ENCODE data around the gene STX4.
A peak's percentile ranks its signal among the peaks of the same experiment; 100 is the strongest.

Gene STX4

DNA sequence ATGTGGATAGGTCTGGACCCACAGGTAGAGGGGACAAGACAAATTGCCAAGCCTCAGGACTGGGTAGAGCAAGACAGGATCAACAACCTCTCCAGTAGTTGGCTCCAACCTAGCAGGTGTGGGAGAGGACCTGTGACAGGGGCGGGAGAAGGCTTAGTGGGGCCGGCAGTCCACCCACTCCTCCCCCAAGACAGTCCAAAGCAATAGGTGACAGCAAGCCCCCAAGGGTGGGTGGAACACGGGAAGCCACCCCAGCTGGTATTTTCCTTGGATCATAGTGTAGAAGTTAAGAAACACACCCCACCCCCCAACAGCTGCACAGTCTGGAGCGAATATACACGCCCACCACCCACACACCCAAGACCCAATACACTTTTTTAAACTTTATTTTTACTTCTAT lies 4.1 kb upstream of the STX4 start:
- no peak for ATAC-seq
- no peaks in the 10 kb centered on the region for H3K27me3 Mint-ChIP-seq
- H3K4me1 Mint-ChIP-seq: peaks cover 22% of the 10 kb centered on the region
- H3K4me3 Mint-ChIP-seq: no peak overlapping the region
- no peak for DNase-seq
- no peaks in the 10 kb centered on the region for H3K9me3 Mint-ChIP-seq
- H3K27ac Mint-ChIP-seq: no peak overlapping the region

DNA sequence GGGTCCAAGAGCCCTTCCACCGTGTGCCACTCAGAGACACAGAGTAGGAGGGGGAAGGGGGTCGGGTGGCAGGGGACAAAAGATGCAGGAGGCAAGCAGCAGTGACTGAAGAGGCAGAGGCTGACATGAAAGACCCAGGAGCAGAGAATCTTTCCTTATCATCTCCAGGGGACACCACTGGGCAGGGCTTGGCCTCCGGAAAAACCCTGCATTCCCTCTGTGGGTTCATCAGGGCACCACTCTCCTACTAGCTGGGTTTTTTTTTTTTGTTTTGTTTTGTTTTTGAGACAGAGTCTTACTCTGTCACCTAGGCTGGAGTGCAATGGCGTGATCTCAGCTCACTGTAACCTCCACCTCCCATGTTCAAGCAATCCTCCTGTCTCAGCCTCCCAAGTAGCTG lies 2.1 kb upstream of the STX4 start:
- Mint-ChIP-seq H3K27ac (no peak overlapping the region), H3K4me3 (no peak overlapping the region), H3K27me3 (no peaks in the 10 kb centered on the region), H3K4me1 (peaks cover 28% of the 10 kb centered on the region), H3K9me3 (no peaks in the 10 kb centered on the region)
- DNase-seq: no peak
- ATAC-seq: no peak

DNA sequence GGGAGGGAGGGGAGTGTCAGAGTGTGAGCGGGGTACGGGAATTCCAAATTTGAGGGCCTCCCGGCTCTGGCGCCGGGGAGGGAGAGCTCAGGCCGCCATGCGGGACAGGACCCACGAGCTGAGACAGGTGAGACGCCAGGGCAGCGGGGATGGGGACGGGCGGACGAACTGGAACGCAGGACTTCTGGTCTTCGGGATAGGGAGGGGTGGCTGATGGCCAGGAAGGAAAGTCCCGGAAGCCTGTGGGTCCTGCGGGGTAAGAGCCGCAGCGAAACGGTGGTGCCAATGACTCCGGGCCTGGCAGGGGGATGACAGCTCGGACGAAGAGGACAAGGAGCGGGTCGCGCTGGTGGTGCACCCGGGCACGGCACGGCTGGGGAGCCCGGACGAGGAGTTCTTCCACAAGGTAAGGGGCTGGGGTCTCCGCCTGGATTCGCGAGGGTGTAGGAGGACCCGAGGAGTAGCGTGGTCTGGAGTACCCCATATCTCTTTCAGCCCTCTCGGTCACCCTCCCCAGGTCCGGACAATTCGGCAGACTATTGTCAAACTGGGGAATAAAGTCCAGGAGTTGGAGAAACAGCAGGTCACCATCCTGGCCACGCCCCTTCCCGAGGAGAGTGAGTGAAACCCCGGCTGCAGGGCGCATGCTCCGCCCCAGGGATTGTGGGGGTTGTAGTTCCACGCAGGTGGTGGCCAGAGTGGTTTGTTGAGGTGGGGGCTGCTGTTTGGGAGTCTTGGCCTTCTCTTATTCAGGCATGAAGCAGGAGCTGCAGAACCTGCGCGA lies 543 bp downstream of the STX4 start:
- DNase-seq (peak; percentile 81 to 85), ATAC-seq (peak; percentile 66)
- Mint-ChIP-seq H3K27me3 (no peaks in the 10 kb centered on the region), H3K27ac (peak overlapping the region; percentile 91 to 94), H3K4me1 (peaks cover 28% of the 10 kb centered on the region), H3K4me3 (peak overlapping the region; percentile 90 to 91), H3K9me3 (no peaks in the 10 kb centered on the region)

DNA sequence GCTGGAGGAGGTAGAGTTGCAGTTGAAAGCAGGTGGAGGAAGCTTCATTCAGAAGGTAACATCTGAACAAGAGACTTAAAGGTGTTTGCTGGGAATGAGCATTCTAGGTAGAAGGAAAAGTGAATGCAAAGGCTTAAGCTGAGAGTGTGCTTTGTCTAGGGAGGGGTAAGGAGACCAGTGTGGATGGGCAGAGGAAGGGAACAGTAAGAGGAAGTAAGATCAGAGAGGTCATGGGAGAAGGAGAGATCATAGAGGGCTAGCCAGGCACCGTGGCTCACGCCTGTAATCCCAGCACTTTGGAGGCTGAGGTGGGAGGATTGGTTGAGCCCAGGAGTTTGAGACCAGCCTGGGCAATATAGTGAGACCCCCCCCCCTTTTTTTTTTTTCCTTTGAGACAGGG lies 3.3 kb downstream of the STX4 start:
- Mint-ChIP-seq H3K4me1 (peaks cover 24% of the 10 kb centered on the region), H3K9me3 (no peaks in the 10 kb centered on the region), H3K4me3 (no peak overlapping the region), H3K27ac (peak overlapping the region; percentile 11 to 37), H3K27me3 (no peaks in the 10 kb centered on the region)
- ATAC-seq (no peak), DNase-seq (no peak)

DNA sequence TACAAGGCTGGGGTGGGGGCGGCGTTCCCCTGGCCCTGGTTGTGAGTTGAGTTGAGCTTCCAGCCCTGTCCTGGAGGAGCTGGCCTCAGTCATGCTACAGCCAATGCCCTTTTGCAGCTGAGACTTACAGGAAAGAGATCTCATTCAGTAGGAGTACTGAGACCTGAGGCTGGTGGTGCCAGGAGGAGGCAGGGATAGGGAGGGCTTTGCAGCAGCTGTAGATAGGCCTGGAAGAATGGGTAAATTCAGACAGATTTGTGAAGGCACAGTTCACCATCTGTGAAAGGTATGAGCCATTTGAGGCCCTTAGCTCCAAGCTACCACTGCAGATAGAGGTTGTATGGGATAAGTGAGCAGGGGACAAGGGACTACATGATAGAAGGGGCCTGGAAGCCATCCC lies 5.6 kb downstream of the STX4 start:
- H3K4me1 Mint-ChIP-seq: peaks cover 9% of the 10 kb centered on the region
- no peak for DNase-seq
- no peaks in the 10 kb centered on the region for H3K9me3 Mint-ChIP-seq
- peak overlapping the region in 1 of 2 donors; percentile 90 for H3K27ac Mint-ChIP-seq
- H3K27me3 Mint-ChIP-seq: no peaks in the 10 kb centered on the region
- no peak overlapping the region for H3K4me3 Mint-ChIP-seq
- no peak for ATAC-seq

DNA sequence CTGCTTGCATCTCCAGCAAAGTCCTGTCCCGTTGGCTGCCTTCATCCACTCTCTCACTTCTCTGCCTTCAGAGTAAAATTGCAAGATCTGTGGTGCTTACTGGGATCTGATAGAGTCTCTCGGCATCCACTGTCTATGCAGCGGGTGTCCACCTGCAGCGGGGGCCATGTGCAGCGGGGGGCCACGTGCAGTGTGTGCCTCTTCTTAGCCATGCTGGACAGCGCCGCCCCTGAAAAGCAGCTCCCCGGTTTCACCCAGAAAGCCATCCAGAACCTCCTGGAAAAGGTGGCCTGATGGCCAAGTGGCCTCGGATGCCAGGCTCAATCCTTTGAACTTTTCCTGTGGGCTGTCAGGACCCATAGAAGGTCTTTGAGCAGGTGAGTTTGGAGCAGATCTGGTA lies 9.5 kb downstream of the STX4 start:
- Mint-ChIP-seq H3K4me3 (no peak overlapping the region), H3K4me1 (no peaks in the 10 kb centered on the region), H3K9me3 (no peaks in the 10 kb centered on the region), H3K27ac (no peak overlapping the region), H3K27me3 (no peaks in the 10 kb centered on the region)
- no peak for DNase-seq
- no peak for ATAC-seq

DNA sequence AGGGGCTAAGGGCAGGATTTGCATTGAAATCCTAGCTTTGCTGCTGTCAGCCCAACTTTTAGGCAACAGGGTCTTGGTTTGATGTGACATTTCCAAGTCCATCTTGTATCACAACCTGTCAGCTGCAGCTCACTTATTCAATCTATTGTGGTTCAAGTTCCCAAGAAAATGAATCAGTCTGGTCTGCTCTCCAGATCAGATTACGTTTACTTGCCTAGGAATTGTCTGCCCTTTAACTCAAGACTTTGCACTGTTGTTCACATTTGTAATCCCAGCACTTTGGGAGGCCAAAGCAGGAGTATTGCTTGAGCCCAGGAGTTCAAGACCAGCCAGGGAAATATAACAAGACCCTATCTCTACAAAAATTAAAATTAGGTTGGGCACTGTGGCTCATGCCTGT lies 10.0 kb downstream of the STX4 start:
- no peaks in the 10 kb centered on the region for H3K9me3 Mint-ChIP-seq
- H3K4me1 Mint-ChIP-seq: no peaks in the 10 kb centered on the region
- ATAC-seq (no peak), DNase-seq (no peak)
- no peaks in the 10 kb centered on the region for H3K27me3 Mint-ChIP-seq
- H3K4me3 Mint-ChIP-seq: no peak overlapping the region
- H3K27ac Mint-ChIP-seq: no peak overlapping the region

DNA sequence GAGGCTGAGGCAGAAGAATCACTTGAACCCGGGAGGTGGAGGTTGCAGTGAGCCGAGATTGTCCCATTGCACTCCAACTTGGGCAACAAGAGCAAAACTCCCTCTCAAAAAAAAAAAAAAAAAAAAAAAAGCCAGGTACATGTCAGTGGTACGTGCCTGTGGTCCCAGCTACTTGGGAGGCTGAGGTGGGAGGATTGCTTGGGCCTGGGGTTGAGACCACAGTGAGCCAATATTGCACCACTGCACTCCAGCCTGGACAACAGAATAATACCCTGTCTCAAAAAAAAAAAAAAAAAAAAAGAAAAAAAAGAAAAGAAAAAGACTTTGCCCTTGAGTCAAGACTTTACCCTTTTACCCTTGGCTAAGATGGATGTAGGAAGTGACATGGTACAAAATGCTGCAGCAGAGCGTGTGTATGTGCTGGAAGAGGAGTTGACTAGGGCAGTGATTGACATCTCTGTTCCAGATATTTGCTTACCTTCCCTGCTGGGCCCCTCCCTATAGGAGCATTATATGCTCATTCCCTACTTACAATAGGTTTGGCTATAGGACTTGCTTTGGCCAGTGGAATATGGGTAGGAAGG lies 10.6 kb downstream of the STX4 start:
- Mint-ChIP-seq H3K27me3 (no peaks in the 10 kb centered on the region), H3K27ac (no peak overlapping the region), H3K4me3 (no peak overlapping the region), H3K4me1 (no peaks in the 10 kb centered on the region), H3K9me3 (no peaks in the 10 kb centered on the region)
- DNase-seq (no peak), ATAC-seq (no peak)

DNA sequence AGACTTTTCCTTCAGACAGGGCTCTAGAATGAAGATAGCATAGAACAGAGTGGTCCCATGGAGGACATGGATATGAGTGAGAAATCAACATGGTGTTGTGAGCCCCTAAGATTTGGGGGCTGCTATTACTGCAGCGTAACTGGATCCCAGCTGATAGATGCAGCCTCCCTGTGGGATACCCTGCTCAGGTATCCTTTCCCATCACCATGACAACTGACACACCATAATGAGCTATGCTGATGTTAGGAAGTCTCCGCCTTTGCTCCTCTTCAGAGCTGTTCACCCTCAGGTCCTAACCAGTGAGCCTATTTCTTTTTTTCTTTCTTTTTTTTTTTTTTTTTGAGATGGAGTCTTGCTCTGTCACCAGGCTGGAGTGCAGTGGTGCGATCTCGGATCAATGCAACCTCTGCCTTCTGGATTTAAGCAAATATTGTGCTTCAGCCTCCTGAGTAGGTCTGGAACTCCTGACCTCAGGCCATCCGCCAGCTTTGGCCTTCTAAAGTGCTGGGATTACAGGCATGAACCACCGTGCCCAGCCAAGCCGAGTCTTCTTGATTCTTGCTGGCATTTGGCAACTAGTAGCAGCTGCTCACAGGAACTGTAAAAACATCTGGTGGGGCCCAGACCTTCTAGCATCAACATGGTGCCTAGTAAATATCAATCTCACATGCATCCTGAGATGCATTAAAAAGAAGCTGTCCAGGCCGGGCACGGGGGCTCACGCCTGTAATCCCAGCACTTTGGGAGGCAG lies 17.1 kb downstream of the STX4 start:
- peaks cover 8% of the 10 kb centered on the region for H3K27me3 Mint-ChIP-seq
- H3K4me3 Mint-ChIP-seq: no peak overlapping the region
- H3K27ac Mint-ChIP-seq: no peak overlapping the region
- no peak for ATAC-seq
- peaks cover 15% of the 10 kb centered on the region for H3K4me1 Mint-ChIP-seq
- no peak for DNase-seq
- H3K9me3 Mint-ChIP-seq: no peaks in the 10 kb centered on the region

DNA sequence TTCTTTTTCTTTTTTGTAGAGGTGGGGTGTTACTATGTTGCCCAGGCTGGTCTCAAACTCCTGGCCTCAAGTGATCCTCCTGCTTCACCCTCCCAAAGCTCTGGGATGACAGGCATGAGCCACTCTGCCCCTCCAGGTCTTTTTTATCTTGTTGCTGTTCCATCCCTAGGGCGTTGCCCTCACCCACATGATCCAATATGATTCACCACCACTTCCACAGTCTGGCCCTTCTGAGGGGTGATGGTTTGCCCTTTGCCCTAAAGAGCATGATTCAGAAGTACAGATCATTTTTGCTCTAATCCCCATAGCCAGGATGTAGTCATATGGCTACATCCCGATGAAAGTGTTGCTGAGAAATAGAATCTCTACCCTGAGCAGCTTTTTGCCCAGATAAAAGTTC lies 18.8 kb downstream of the STX4 start:
- Mint-ChIP-seq H3K4me3 (no peak overlapping the region), H3K9me3 (no peaks in the 10 kb centered on the region), H3K27ac (no peak overlapping the region), H3K4me1 (peaks cover 15% of the 10 kb centered on the region), H3K27me3 (peaks cover 8% of the 10 kb centered on the region)
- DNase-seq (no peak), ATAC-seq (peak; percentile 68)

DNA sequence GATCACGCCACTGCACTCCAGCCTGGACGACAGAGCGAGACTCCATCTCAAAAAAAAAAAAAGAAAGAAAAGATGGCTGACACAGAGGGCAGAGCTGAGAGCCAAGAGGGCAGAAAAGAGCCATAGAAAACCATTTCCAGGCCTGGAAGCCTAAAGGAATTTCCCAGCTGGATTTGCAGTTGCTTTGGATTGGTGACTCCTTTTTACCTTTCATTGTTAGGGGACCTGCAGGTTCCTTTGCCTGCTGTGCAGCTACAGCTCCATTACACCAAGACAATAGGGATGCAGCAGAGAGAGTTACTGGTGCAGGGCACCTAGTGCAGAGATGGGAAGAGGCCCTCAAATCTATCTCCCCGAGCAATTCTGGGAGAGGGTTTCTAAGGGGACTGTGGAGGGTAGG lies 22.3 kb downstream of the STX4 start:
- Mint-ChIP-seq H3K27ac (no peak overlapping the region), H3K4me3 (no peak overlapping the region), H3K9me3 (no peaks in the 10 kb centered on the region), H3K4me1 (peaks cover 15% of the 10 kb centered on the region), H3K27me3 (peaks cover 8% of the 10 kb centered on the region)
- ATAC-seq (no peak), DNase-seq (no peak)

DNA sequence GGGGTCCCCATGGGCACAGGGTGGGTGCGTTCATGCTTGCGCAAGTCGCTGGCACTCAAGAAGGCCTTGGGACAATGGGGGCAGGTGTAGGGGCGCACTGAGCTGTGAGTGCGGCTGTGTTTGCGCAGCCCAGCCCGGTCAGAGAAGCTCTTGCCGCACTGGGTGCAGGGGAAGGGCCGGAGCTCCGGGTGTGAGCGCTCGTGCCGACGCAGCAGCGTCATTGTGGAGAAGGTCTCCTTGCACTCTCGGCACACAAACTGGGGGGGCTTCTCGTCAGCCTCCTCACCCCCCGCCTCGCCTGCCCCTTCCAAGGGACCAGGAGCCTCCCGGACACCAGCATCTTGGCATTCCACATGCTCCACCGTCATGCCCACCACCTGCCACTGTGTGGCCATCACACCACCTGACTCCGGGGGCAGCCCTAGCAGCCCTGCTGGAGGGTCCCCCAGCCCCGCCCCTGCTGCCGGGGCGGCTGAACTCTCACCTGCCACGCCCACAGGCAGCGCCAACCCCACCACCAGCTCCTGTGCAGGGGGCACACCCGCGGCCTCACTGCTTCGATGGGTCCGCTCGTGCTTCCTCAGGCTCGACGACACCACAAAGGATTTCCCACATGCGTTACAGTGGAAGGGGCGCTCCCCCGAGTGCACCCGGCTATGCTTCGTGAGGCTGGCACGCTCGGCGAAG lies 27.9 kb downstream of the STX4 start:
- no peak for ATAC-seq
- H3K4me3 Mint-ChIP-seq: no peak overlapping the region

DNA sequence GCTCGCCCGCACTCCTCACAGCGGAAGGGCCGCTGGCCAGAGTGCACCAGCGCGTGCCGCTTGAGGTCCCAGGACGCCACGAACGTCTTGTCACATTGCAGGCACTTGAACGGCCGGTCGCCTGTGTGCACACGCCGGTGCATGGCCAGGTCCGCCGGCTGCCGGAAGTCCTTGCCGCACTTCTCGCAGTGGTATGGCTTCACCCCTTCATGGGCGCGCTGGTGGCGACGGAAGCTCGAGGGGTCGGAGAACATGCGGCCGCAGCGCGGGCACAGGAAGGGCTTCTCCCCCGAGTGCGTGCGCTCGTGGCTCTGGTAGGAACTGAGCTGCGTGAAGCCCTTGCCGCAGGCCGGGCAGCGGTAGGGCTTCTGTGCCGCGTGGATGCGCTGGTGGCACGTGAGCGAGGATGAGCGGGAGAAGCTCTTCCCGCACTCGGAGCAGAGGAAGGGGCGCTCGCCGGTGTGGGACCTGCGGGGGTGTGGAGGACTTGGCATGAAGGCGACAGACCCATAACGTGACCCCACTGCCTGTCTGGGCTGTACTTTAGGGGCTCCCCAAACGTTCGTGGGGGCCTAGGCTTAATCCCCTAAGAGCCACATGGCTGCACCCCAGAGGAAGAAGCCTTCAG lies 28.6 kb downstream of the STX4 start:
- Mint-ChIP-seq H3K27ac (no peak overlapping the region), H3K4me3 (no peak overlapping the region), H3K4me1 (peaks cover 35% of the 10 kb centered on the region), H3K9me3 (no peaks in the 10 kb centered on the region), H3K27me3 (no peaks in the 10 kb centered on the region)
- no peak for ATAC-seq
- DNase-seq: no peak

More for the DNA sequence above, 27.9 kb downstream of the STX4 start:
- no peak for DNase-seq
- Mint-ChIP-seq H3K9me3 (no peaks in the 10 kb centered on the region), H3K27me3 (no peaks in the 10 kb centered on the region), H3K27ac (no peak overlapping the region), H3K4me1 (peaks cover 32% of the 10 kb centered on the region)

DNA sequence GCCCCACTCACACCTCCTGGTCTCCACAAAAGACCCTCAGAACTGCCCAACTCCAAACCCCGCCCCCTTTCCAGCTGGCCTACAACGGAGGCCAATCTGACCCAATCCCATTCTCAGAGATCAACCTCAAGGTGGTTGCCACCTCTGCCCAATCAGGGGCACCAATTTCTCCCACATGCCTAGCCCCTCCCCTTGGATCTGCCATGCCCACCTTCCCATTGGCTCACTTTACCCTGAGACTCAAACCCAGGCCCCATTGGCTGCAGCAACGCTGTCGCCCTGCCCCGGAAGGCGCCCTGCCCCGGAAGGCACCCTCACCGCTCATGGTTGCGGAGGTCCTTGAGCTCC lies 30.1 kb downstream of the STX4 start:
- H3K9me3 Mint-ChIP-seq: no peaks in the 10 kb centered on the region
- H3K27ac Mint-ChIP-seq: peak overlapping the region in 1 of 2 donors; percentile 80
- no peak overlapping the region for H3K4me3 Mint-ChIP-seq
- no peak for DNase-seq
- H3K4me1 Mint-ChIP-seq: peaks cover 42% of the 10 kb centered on the region
- H3K27me3 Mint-ChIP-seq: no peaks in the 10 kb centered on the region
- ATAC-seq: no peak

DNA sequence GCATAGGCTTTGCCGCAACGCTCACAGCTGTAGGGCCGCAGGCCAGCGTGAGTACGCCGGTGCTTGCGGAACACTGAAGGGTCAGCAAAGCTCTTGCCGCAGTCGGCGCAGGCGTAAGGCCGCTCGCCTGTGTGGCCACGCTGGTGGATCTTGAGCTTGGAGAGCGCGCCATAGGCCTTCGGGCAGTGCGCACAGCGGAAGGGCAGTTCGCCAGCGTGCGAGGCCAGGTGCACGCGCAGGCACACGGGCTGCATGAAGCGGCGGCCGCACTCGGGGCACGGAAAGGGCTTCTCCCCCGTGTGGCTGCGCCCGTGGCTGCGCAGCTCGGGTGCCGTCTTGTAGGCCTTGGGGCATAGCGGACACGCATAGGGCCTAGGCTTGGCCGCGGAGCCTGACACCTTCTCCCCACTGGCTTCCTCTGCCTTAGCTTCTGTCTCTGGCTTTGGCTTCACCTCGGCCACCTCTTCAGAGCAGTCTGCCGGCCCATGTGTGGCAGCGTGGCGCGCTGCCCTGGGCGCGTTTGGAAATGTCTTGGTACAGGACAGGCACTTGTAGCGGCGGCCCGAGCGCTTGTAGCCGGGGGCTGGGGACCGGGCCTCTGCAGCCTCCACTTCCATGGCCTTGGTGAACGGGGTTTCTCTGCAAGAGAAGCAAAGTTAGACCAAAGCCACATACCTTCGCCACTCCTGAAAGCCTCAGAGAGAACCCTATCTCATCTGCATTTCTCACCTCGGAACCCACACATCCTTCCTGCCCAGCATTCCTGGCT lies 30.7 kb downstream of the STX4 start:
- Mint-ChIP-seq H3K4me1 (peaks cover 47% of the 10 kb centered on the region), H3K27me3 (no peaks in the 10 kb centered on the region), H3K9me3 (no peaks in the 10 kb centered on the region), H3K4me3 (peak overlapping the region; percentile 66 to 69), H3K27ac (peak overlapping the region; percentile 40 to 68)
- no peak for DNase-seq
- peak; percentile 61 for ATAC-seq
